GM19240 (cell line): Measurements from ENCODE around the gene PTX4.

Experiments used
- DNase-seq: peaks from one replicate; pipeline ENCODE4 v3.0.0; 2011; ENCODE audit warnings: low spot score; ENCODE audit not compliant: insufficient read length

The PTX4 gene

GRCh38 chr16:1523581-1524245 is 35.0 kb upstream of the PTX4 start:
- no peak for DNase-seq

- no peak for DNase-seq
Observed at GRCh38 chr16:1520461-1520860, 31.7 kb upstream of the PTX4 start.

GRCh38 chr16:1519831-1520230 is 31.1 kb upstream of the PTX4 start:
- DNase-seq, result no peak

GRCh38 chr16:1518626-1519135 is 29.9 kb upstream of the PTX4 start:
- DNase-seq, result no peak

- no peak for DNase-seq
Observed at GRCh38 chr16:1514507-1514906, 25.8 kb upstream of the PTX4 start.

GRCh38 chr16:1512774-1513173 is 24.0 kb upstream of the PTX4 start:
- no peak for DNase-seq

GRCh38 chr16:1511662-1512569 is 23.2 kb upstream of the PTX4 start:
- no peak for DNase-seq

GRCh38 chr16:1510941-1511351 is 22.2 kb upstream of the PTX4 start:
- no peak for DNase-seq

GRCh38 chr16:1510272-1510671 is 21.5 kb upstream of the PTX4 start:
- no peak for DNase-seq

- no peak for DNase-seq
Observed at GRCh38 chr16:1509307-1510221, 20.8 kb upstream of the PTX4 start.

- DNase-seq, result no peak
Observed at GRCh38 chr16:1508494-1509187, 19.9 kb upstream of the PTX4 start.

- no peak for DNase-seq
Observed at GRCh38 chr16:1506494-1507213, 17.9 kb upstream of the PTX4 start.

GRCh38 chr16:1505912-1506311 is 17.2 kb upstream of the PTX4 start:
- no peak for DNase-seq

- DNase-seq, result no peak
Observed at GRCh38 chr16:1505073-1505844, 16.5 kb upstream of the PTX4 start.

GRCh38 chr16:1503110-1503955 is 14.6 kb upstream of the PTX4 start:
- DNase-seq, result no peak

- DNase-seq, result no peak
Observed at GRCh38 chr16:1502092-1503004, 13.6 kb upstream of the PTX4 start.

- DNase-seq, result no peak
Observed at GRCh38 chr16:1501630-1502029, 12.9 kb upstream of the PTX4 start.
